ENCODE results near the gene AKTIP. TPM values are rescaled to one million over a fixed set of nuclear protein-coding genes. Genes with fewer than 3 reads are reported as not detected.

AKTIP gene
- total RNA-seq, 1 experiment from 2014 or later = 26.1 TPM

GRCh38 chr16:53492503-53492902, 10.5 kb downstream of the AKTIP start:
- Histone ChIP-seq H3K9me3 (ENCODE audit: control insufficient read depth, insufficient read depth, low read depth, low read length) (no peaks in the 10 kb centered on the region), H3K36me3 (ENCODE audit: control insufficient read depth, insufficient read depth, low read length) (peaks cover 10% of the 10 kb centered on the region), H3K27ac (ENCODE audit: low read length) (no peak overlapping the region), H3K4me3 (ENCODE audit: low read depth in 2 of 2, low read length in 2 of 2) (no peak overlapping the region), H3K4me1 (ENCODE audit: control insufficient read depth, insufficient read depth, low read length) (no peaks in the 10 kb centered on the region), H3K27me3 (ENCODE audit: control insufficient read depth, insufficient read depth, low read length) (no peaks in the 10 kb centered on the region)
- ChIA-PET POLR2A (no interaction called here), CTCF (no interaction called here)
- DNase-seq (ENCODE audit: low read depth, low spot score) (no peak), ATAC-seq (no peak)
- TF ChIP-seq SIN3A (IDR thresholded peaks at IDR 0.05; ENCODE audit: borderline replicate concordance, insufficient read depth, low read depth, low read length) (no peak), POLR2AphosphoS5 (IDR thresholded peaks at IDR 0.05; ENCODE audit: low read depth, low read length) (no peak), TCF7L2 (IDR thresholded peaks at IDR 0.05; ENCODE audit: low read depth, low read length) (no peak), REST (IDR thresholded peaks at IDR 0.05; ENCODE audit: insufficient read depth in 1 of 2, low read depth in 2 of 2, low read length in 1 of 2) (no peak), CTCF (IDR thresholded peaks at IDR 0.05) (no peak)
- no TSS peak for BruUV-seq (replicated peaks)
- in situ Hi-C loops (cut with HindIII; ENCODE audit: low pct_unique_long_range_greater_than_20kb, low sequenced_read_pairs) = no loop called here
- intact Hi-C loops (cut with micrococcal nuclease; ENCODE audit: unreplicated experiment) = no loop called here

- in situ Hi-C loops (cut with HindIII; ENCODE audit: low pct_unique_long_range_greater_than_20kb, low sequenced_read_pairs) = no loop called here
- no peak overlapping the region for H3K27ac ChIP-seq (ENCODE audit: low read length)
- H3K27me3 ChIP-seq (ENCODE audit: control insufficient read depth, insufficient read depth, low read length) = no peaks in the 10 kb centered on the region
- POLR2A ChIA-PET = no interaction called here
- no peaks in the 10 kb centered on the region for H3K9me3 ChIP-seq (ENCODE audit: control insufficient read depth, insufficient read depth, low read depth, low read length)
- H3K4me3 ChIP-seq (ENCODE audit: low read depth in 2 of 2, low read length in 2 of 2) = no peak overlapping the region
- intact Hi-C loops (cut with micrococcal nuclease; ENCODE audit: unreplicated experiment) = no loop called here
- peaks cover 10% of the 10 kb centered on the region for H3K36me3 ChIP-seq (ENCODE audit: control insufficient read depth, insufficient read depth, low read length)
- CTCF ChIA-PET = no interaction called here
- DNase-seq (ENCODE audit: low read depth, low spot score) = no peak
- no TSS peak for BruUV-seq (replicated peaks)
- TF ChIP-seq SIN3A (IDR thresholded peaks at IDR 0.05; ENCODE audit: borderline replicate concordance, insufficient read depth, low read depth, low read length) = no peak
- TF ChIP-seq POLR2AphosphoS5 (IDR thresholded peaks at IDR 0.05; ENCODE audit: low read depth, low read length) = no peak
- TF ChIP-seq TCF7L2 (IDR thresholded peaks at IDR 0.05; ENCODE audit: low read depth, low read length) = no peak
- TF ChIP-seq REST (IDR thresholded peaks at IDR 0.05; ENCODE audit: insufficient read depth in 1 of 2, low read depth in 2 of 2, low read length in 1 of 2) = no peak
- no peak for TF ChIP-seq CTCF (IDR thresholded peaks at IDR 0.05)
- ATAC-seq = no peak
- H3K4me1 ChIP-seq (ENCODE audit: control insufficient read depth, insufficient read depth, low read length) = no peaks in the 10 kb centered on the region
Observed at GRCh38 chr16:53489755-53490154, 13.3 kb downstream of the AKTIP start.

Data from Panc1 (cell line).